Sigmoid colon (tissue), 4 donors: Measurements from ENCODE around the gene PLIN4.

Experiments used
- EP300 ChIP-seq, 4 donors: sonication (generic); formaldehyde crosslinking; IDR thresholded peaks; one replicate each; pipeline ENCODE4 v1.6.1; 2017; ENCODE audit warnings: antibody characterized with exemption in 4 of 4
- POLR2A ChIP-seq, 2 donors: fragments of 450-650 bp; IDR thresholded peaks; one replicate each; pipeline ENCODE4 v1.6.1; 2016; ENCODE audit warnings: antibody characterized with exemption in 2 of 2, mild to moderate bottlenecking in 2 of 2, moderate library complexity in 2 of 2
- TF ChIP-seq, protein P1 (sequence below), 4 experiments: fragments of 450-650 bp in 3 of 4; fragments of 200-600 bp in 1 of 4; IDR thresholded peaks; one replicate each; pipeline ENCODE4 v1.5.1; 2016 to 2019; ENCODE audit warnings: antibody characterized with exemption in 4 of 4, mild to moderate bottlenecking in 3 of 4, moderate library complexity in 2 of 4

DNA sequence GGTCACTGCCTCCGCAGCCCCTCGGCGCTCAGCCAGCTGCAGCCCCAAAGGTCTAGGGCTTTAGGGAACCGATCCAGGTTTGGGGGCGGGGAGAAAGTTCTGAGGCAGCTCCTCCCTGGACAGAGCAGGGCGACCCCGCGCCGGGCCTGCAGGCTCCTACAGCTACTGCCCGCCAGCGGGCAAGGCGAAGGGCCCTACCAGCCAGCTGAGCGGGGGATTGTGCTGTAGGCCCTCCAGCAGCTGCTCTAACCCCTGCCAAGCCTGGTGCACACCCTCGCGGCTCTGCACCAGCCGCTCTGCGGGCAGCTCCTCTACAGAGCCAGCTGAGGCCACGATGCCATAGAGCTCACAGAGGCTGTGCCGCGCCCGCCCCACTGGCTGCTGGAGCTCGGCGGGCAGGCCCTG, 14.0 kb downstream of the PLIN4 start:
- TF ChIP-seq EP300 (IDR thresholded peaks at IDR 0.05) (no peak), POLR2A (IDR thresholded peaks at IDR 0.05) (no peak)
- TF ChIP-seq, protein P1, sequence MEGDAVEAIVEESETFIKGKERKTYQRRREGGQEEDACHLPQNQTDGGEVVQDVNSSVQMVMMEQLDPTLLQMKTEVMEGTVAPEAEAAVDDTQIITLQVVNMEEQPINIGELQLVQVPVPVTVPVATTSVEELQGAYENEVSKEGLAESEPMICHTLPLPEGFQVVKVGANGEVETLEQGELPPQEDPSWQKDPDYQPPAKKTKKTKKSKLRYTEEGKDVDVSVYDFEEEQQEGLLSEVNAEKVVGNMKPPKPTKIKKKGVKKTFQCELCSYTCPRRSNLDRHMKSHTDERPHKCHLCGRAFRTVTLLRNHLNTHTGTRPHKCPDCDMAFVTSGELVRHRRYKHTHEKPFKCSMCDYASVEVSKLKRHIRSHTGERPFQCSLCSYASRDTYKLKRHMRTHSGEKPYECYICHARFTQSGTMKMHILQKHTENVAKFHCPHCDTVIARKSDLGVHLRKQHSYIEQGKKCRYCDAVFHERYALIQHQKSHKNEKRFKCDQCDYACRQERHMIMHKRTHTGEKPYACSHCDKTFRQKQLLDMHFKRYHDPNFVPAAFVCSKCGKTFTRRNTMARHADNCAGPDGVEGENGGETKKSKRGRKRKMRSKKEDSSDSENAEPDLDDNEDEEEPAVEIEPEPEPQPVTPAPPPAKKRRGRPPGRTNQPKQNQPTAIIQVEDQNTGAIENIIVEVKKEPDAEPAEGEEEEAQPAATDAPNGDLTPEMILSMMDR (IDR thresholded peaks at IDR 0.05), result no peak
